Heart left ventricle (tissue), 16 donors: ENCODE measurements around the gene MAP3K10. TPM values are rescaled to one million over a fixed set of nuclear protein-coding genes. Genes with fewer than 3 reads are reported as not detected.

Source experiments
- ATAC-seq, 4 donors: fragments of 200-7000 bp; cut with Tn5 transposase; one replicate each; pipeline ENCODE4 v1.9.1; 2020 to 2022; ENCODE audit warnings: moderate library complexity in 4 of 4, mild to moderate bottlenecking in 3 of 4, moderate number of reproducible peaks in 1 of 4
- DNase-seq, 5 donors: peaks; one replicate each; pipeline ENCODE4 v3.0.0-alpha.2; 2020
- H3K27ac ChIP-seq, 12 donors: fragments of 200-600 bp; sonication (generic) in 4 of 12; one replicate each; pipeline versions ENCODE4 v1.5.0 to v1.8.0; 2016 to 2022; ENCODE audit warnings: mild to moderate bottlenecking in 2 of 12
- H3K27me3 ChIP-seq, 9 donors: fragments of 200-600 bp; sonication (generic) in 2 of 9; one replicate each; pipeline versions ENCODE4 v1.5.1 to v1.8.0; 2016 to 2022; ENCODE audit warnings: mild to moderate bottlenecking in 3 of 9
- H3K36me3 ChIP-seq, 9 donors: fragments of 200-600 bp; sonication (generic) in 2 of 9; one replicate each; pipeline versions ENCODE4 v1.5.0 to v1.8.0; 2018 to 2022; ENCODE audit warnings: mild to moderate bottlenecking in 2 of 9
- H3K4me1 ChIP-seq, 12 donors: fragments of 200-600 bp; sonication (generic) in 4 of 12; one replicate each; pipeline versions ENCODE4 v1.5.0 to v1.8.0; 2016 to 2022; ENCODE audit warnings: mild to moderate bottlenecking in 3 of 12
- H3K4me3 ChIP-seq, 12 donors: fragments of 200-600 bp; sonication (generic) in 4 of 12; one replicate each; pipeline versions ENCODE4 v1.5.0 to v1.8.0; 2017 to 2022; ENCODE audit warnings: mild to moderate bottlenecking in 9 of 12, moderate library complexity in 4 of 12
- H3K9me3 ChIP-seq, 12 donors: fragments of 200-600 bp; sonication (generic) in 4 of 12; one replicate each; pipeline versions ENCODE4 v1.5.0 to v1.8.0; 2016 to 2022; ENCODE audit warnings: mild to moderate bottlenecking in 1 of 12
- CTCF ChIP-seq, 12 donors: fragments of 200-600 bp; sonication (generic) in 4 of 12; IDR thresholded peaks; one replicate each; pipeline versions ENCODE4 v1.5.0 to v1.8.0; 2018 to 2022; ENCODE audit warnings: antibody characterized with exemption in 12 of 12, mild to moderate bottlenecking in 5 of 12
- POLR2A ChIP-seq, 2 donors: fragments of 450-650 bp; IDR thresholded peaks; one replicate each; pipeline ENCODE4 v1.6.1; 2017; ENCODE audit warnings: antibody characterized with exemption in 2 of 2, mild to moderate bottlenecking in 2 of 2, moderate library complexity in 2 of 2
- WGBS, 4 donors: extraction: QIAGEN DNeasy Blood & Tissue Kit in 2 of 4; methylation state at CpG; one replicate each; pipeline versions ENCODE4 v1.1.5 to v1.1.7; 2013 to 2018; 5-methylcytosine and 5-hydroxymethylcytosine counted together
- intact Hi-C, 10 donors: fragments of 100-400 bp; cut with DNase I; formaldehyde crosslinking; loops; one replicate each; pipeline versions ENCODE4 v1.11.1 to v1.14.2; 2022
- polyA plus RNA-seq, 2 donors: library from polyadenylated mRNA; stranded (reverse); fragments of 200-250 nt; gene quantifications; one replicate each; pipeline ENCODE4 v1.2.3, GENCODE V29; 2013
- total RNA-seq, 9 donors: library from RNA; depleted of rRNA in 2 of 9; stranded (reverse); fragments of >200 nt in 2 of 9; fragmentation: NEBNext Ultra II Directional in 3 of 9; extraction: Animal tissue kit (Norgen Biotek cat#: 25700) in 3 of 9; gene quantifications; one replicate each; pipeline versions ENCODE4 v1.1.0 to v1.2.4, GENCODE V29; 2016 to 2023
- donor health status: ischemic (EF 13 %, LVEDD 7.1; RV severe dilation, severe dysfunction).
- donor health status: healthy with polysubstance abuse.
- donor health status: DM: no; HTN: yes; CAD: no.
- donor health status: DM: no; HTN: no; CAD: no.
- donor health status: ischemic (EF 25% LVEDD 6.9; RV normal size, moderate dysfunction).
- donor health status: ischemic (EF 25% LVEDD 5.7; RV mildly dilated, moderate dysfunction).
- donor health status: healthy.
- donor health status: DM: yes; HTN: yes; CAD: no.
- donor health status: ischemic (EF 35%, LVEDD 5.7; RV mildly dilated, moderate dysfunction).
- donor health status: nonischemic (EF 11% LVEDD 7.7; RV severe dilation, severe dysfunction).
- donor health status: DM: yes; HTN: yes; CAD: no.
- donor health status: PGD.
- donor health status: ischemic (EF 29% LVEDD 5.4; RV normal size, mild dysfunction).
- donor health status: nonischemic (EF 23%, LVEDD 6.1; RV moderate dilation, normal function).

MAP3K10 gene
- total and polyA plus RNA-seq, 11 donors = 13.7 to 32.8 (median 16.2) TPM

- no peak for DNase-seq
- intact Hi-C loops = loop anchor here in 1 of 10 donors (10.0 kb wide), 1 partner anchor 434 kb away; no protein-coding TSS in a partner anchor
- peaks cover 0 to 12% (median 6%) of the 10 kb centered on the region in 9 donors for H3K36me3 ChIP-seq
- TF ChIP-seq POLR2A (IDR thresholded peaks at IDR 0.05) (no peak), CTCF (IDR thresholded peaks at IDR 0.05) (no peak)
- H3K4me3 ChIP-seq = no peak overlapping the region
- no peaks in the 10 kb centered on the region for H3K9me3 ChIP-seq
- no peak for ATAC-seq
- peaks cover 2 to 37% (median 23%) of the 10 kb centered on the region in 12 donors for H3K4me1 ChIP-seq
- WGBS, 4 donors = 83 to 93% (median 91%) methylated on average over 5 of the region's 5 CpGs
- H3K27ac ChIP-seq = no peak overlapping the region
- H3K27me3 ChIP-seq = peaks cover 7 to 37% (median 24%) of the 10 kb centered on the region in 9 donors
Observed at GRCh38 chr19:40228863-40229262, 37.6 kb downstream of the MAP3K10 start.

GRCh38 chr19:40229484-40229883 lies 38.3 kb downstream of the MAP3K10 start:
- Histone ChIP-seq H3K27ac (no peak overlapping the region), H3K4me3 (no peak overlapping the region), H3K27me3 (peaks cover 4 to 31% (median 18%) of the 10 kb centered on the region in 9 donors), H3K36me3 (peaks cover 0 to 14% (median 6%) of the 10 kb centered on the region in 9 donors), H3K4me1 (peaks cover 2 to 37% (median 23%) of the 10 kb centered on the region in 12 donors), H3K9me3 (no peaks in the 10 kb centered on the region)
- WGBS, 4 donors = 39 to 46% (median 44%) methylated on average over 3 of the region's 3 CpGs
- intact Hi-C loops = loop anchor here in 1 of 10 donors (10.0 kb wide), 1 partner anchor 435 kb away; no protein-coding TSS in a partner anchor
- no peak for DNase-seq
- ATAC-seq = no peak
- TF ChIP-seq CTCF (IDR thresholded peaks at IDR 0.05) (no peak), POLR2A (IDR thresholded peaks at IDR 0.05) (no peak)

- no peak overlapping the region for H3K4me3 ChIP-seq
- WGBS, 4 donors = 77 to 84% (median 81%) methylated on average over 4 of the region's 4 CpGs
- peaks cover 0 to 19% (median 10%) of the 10 kb centered on the region in 9 donors for H3K36me3 ChIP-seq
- peaks cover 0 to 26% (median 13%) of the 10 kb centered on the region in 9 donors for H3K27me3 ChIP-seq
- no peak for ATAC-seq
- no peak for TF ChIP-seq CTCF (IDR thresholded peaks at IDR 0.05)
- no peak for TF ChIP-seq POLR2A (IDR thresholded peaks at IDR 0.05)
- DNase-seq = no peak
- H3K27ac ChIP-seq = no peak overlapping the region
- intact Hi-C loops = loop anchor here in 1 of 10 donors (10.0 kb wide), 1 partner anchor 435 kb away; no protein-coding TSS in a partner anchor
- no peaks in the 10 kb centered on the region for H3K9me3 ChIP-seq
- peaks cover 2 to 37% (median 23%) of the 10 kb centered on the region in 12 donors for H3K4me1 ChIP-seq
Observed at GRCh38 chr19:40229926-40230417, 38.7 kb downstream of the MAP3K10 start.

GRCh38 chr19:40231057-40231456 lies 39.8 kb downstream of the MAP3K10 start:
- TF ChIP-seq CTCF (IDR thresholded peaks at IDR 0.05) (no peak), POLR2A (IDR thresholded peaks at IDR 0.05) (no peak)
- no peak for ATAC-seq
- no peak for DNase-seq
- Histone ChIP-seq H3K4me1 (peaks cover 2 to 30% (median 19%) of the 10 kb centered on the region in 12 donors), H3K4me3 (no peak overlapping the region), H3K27ac (peak overlapping the region in 4 of 12 donors; percentile 5 to 54 (median 28)), H3K27me3 (peaks cover 0 to 15% (median 6%) of the 10 kb centered on the region in 9 donors), H3K36me3 (peaks cover 0 to 29% (median 20%) of the 10 kb centered on the region in 9 donors), H3K9me3 (no peaks in the 10 kb centered on the region)
- WGBS, 4 donors = 86 to 93% (median 89%) methylated on average over 6 of the region's 6 CpGs
- intact Hi-C loops = no loop called here
